Measurements from ENCODE around the gene ARSG. TPM values are rescaled to one million over a fixed set of nuclear protein-coding genes. Genes with fewer than 3 reads are reported as not detected.

Gene ARSG
- total and polyA plus RNA-seq, 2 of the 13 experiments (the other 11 are each of a cell fraction or from before 2014, with no cell fraction given): 3.7 to 15.2 TPM

DNA sequence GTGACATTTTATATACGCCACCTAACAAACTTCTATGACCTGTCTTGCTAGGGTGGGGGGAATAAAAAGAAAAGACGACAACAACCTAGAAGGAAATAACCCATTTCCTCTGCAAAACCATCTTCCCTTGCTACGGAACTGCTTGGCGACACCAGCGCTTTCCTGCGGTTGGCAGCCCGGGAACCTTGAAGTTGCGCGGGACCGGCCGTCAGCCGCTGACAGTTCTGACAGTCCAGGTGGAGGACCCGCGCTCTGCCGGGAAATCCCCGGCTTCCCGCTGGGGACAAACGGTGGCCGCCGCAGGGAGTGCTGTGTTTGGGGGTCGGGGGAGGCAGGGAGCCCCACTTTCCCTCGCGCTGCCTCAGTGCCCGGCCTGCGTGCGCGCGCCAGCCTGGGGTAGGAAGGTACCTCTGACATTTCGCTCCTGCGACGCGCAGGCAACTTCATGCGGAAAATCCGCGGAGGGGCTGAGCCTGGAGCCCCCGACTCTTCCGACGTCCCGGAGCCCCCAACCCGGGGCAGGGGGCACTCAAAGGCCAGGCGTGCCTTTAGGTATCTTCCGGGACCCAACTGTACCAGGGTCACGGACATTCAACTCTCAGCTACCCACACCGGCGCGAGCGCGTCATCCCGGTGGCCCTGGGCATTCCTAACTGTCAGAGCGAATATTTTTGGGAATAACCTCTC, 884 bp upstream of the ARSG start (continued):
- TF ChIP-seq, protein P1, sequence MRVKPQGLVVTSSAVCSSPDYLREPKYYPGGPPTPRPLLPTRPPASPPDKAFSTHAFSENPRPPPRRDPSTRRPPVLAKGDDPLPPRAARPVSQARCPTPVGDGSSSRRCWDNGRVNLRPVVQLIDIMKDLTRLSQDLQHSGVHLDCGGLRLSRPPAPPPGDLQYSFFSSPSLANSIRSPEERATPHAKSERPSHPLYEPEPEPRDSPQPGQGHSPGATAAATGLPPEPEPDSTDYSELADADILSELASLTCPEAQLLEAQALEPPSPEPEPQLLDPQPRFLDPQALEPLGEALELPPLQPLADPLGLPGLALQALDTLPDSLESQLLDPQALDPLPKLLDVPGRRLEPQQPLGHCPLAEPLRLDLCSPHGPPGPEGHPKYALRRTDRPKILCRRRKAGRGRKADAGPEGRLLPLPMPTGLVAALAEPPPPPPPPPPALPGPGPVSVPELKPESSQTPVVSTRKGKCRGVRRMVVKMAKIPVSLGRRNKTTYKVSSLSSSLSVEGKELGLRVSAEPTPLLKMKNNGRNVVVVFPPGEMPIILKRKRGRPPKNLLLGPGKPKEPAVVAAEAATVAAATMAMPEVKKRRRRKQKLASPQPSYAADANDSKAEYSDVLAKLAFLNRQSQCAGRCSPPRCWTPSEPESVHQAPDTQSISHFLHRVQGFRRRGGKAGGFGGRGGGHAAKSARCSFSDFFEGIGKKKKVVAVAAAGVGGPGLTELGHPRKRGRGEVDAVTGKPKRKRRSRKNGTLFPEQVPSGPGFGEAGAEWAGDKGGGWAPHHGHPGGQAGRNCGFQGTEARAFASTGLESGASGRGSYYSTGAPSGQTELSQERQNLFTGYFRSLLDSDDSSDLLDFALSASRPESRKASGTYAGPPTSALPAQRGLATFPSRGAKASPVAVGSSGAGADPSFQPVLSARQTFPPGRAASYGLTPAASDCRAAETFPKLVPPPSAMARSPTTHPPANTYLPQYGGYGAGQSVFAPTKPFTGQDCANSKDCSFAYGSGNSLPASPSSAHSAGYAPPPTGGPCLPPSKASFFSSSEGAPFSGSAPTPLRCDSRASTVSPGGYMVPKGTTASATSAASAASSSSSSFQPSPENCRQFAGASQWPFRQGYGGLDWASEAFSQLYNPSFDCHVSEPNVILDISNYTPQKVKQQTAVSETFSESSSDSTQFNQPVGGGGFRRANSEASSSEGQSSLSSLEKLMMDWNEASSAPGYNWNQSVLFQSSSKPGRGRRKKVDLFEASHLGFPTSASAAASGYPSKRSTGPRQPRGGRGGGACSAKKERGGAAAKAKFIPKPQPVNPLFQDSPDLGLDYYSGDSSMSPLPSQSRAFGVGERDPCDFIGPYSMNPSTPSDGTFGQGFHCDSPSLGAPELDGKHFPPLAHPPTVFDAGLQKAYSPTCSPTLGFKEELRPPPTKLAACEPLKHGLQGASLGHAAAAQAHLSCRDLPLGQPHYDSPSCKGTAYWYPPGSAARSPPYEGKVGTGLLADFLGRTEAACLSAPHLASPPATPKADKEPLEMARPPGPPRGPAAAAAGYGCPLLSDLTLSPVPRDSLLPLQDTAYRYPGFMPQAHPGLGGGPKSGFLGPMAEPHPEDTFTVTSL (CRISPR knock-in tag; IDR thresholded peaks at IDR 0.05; ENCODE audit: borderline replicate concordance): no peak
- TF ChIP-seq ZNF597 (CRISPR knock-in tag; IDR thresholded peaks at IDR 0.05): no peak
- no peak for TF ChIP-seq NCOA5 (CRISPR knock-in tag; IDR thresholded peaks at IDR 0.05)
- TF ChIP-seq SAFB2 (CRISPR knock-in tag; IDR thresholded peaks at IDR 0.05; ENCODE audit: borderline replicate concordance, low read depth): no peak
- TF ChIP-seq SP4 (CRISPR knock-in tag; IDR thresholded peaks at IDR 0.05): peak; percentile 22; the same call in 1 of the 2 replicates
- no peak for TF ChIP-seq ZNF431 (CRISPR knock-in tag; IDR thresholded peaks at IDR 0.05; ENCODE audit: borderline replicate concordance, low read depth)
- no peak for TF ChIP-seq POLR2A (IDR thresholded peaks at IDR 0.05; ENCODE audit: insufficient read depth in 1 of 2, low read depth in 2 of 2, low read length in 2 of 2)
- TF ChIP-seq ZMYM4 (CRISPR knock-in tag; IDR thresholded peaks at IDR 0.05): no peak
- TF ChIP-seq U2AF1 (optimal IDR thresholded peaks at IDR 0.05; ENCODE audit: low read depth, low read length): peak; percentile 35
- TF ChIP-seq ZNF639 (CRISPR knock-in tag; conservative IDR thresholded peaks at IDR 0.05): no peak
- TF ChIP-seq ZNF644 (CRISPR knock-in tag; IDR thresholded peaks at IDR 0.05; ENCODE audit: low read depth): no peak
- TF ChIP-seq NFE2 (CRISPR knock-in tag; IDR thresholded peaks at IDR 0.05): no peak
- TF ChIP-seq, protein P2, sequence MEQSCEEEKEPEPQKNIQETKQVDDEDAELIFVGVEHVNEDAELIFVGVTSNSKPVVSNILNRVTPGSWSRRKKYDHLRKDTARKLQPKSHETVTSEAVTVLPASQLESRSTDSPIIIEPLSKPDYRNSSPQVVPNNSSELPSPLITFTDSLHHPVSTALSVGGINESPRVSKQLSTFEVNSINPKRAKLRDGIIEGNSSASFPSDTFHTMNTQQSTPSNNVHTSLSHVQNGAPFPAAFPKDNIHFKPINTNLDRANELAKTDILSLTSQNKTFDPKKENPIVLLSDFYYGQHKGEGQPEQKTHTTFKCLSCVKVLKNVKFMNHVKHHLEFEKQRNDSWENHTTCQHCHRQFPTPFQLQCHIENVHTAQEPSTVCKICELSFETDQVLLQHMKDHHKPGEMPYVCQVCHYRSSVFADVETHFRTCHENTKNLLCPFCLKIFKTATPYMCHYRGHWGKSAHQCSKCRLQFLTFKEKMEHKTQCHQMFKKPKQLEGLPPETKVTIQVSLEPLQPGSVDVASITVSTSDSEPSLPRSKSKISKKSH (CRISPR knock-in tag; IDR thresholded peaks at IDR 0.05; ENCODE audit: borderline replicate concordance): no peak
- TF ChIP-seq SUZ12 (IDR thresholded peaks at IDR 0.05; ENCODE audit: low read depth, low read length): no peak
- TF ChIP-seq SOX6 (IDR thresholded peaks at IDR 0.05): no peak
- TF ChIP-seq SOX6 (CRISPR knock-in tag; IDR thresholded peaks at IDR 0.05): no peak
- no peak for TF ChIP-seq JUND (CRISPR knock-in tag; IDR thresholded peaks at IDR 0.05)
- no peak for TF ChIP-seq ZNF616 (CRISPR knock-in tag; IDR thresholded peaks at IDR 0.05; ENCODE audit: low read depth)
- no peak for TF ChIP-seq ZNF101 (CRISPR knock-in tag; IDR thresholded peaks at IDR 0.05; ENCODE audit: borderline replicate concordance, low read depth)
- no peak for TF ChIP-seq ZMYM3 (CRISPR knock-in tag; IDR thresholded peaks at IDR 0.05)
- 0 out of 2 replicates have a peak, but pooled peaks have one; percentile 43 for TF ChIP-seq SMAD1 (CRISPR knock-in tag; IDR thresholded peaks at IDR 0.05; ENCODE audit: borderline replicate concordance, low read depth)
- no peak for TF ChIP-seq ZNF564 (CRISPR knock-in tag; IDR thresholded peaks at IDR 0.05)
